HepG2 (cell line): ENCODE measurements around the gene SFTPB. TPM values are rescaled to one million over a fixed set of nuclear protein-coding genes. Genes with fewer than 3 reads are reported as not detected.
A peak's percentile ranks its signal among the peaks of the same experiment; 100 is the strongest.

Source experiments
- ARID4A ChIP-seq: sonication (generic); formaldehyde crosslinking; IDR thresholded peaks from 2 replicates; pipeline ENCODE4 v1.5.0; 2020; ENCODE audit warnings: mild to moderate bottlenecking, missing genetic modification reagents, borderline replicate concordance
- KMT2B ChIP-seq: IDR thresholded peaks from 2 replicates; pipeline ENCODE4 v1.6.1; 2016; ENCODE audit warnings: missing genetic modification reagents, missing compliant biosample characterization
- MTA1 ChIP-seq: sonication (generic); formaldehyde crosslinking; IDR thresholded peaks from 2 replicates; pipeline ENCODE4 v1.4.0; 2020; ENCODE audit warnings: missing genetic modification reagents, mild to moderate bottlenecking, borderline replicate concordance
- MYC ChIP-seq: sonication (generic); formaldehyde crosslinking; IDR thresholded peaks from 2 replicates; pipeline ENCODE4 v1.9.0; 2021; ENCODE audit warnings: missing genetic modification reagents, borderline replicate concordance
- TRIM22 ChIP-seq: fragments of 450-650 bp; IDR thresholded peaks from 2 replicates; pipeline ENCODE4 v1.6.1; 2017
- ZHX2 ChIP-seq, 2 experiments: sonication (generic) in 1 of 2; formaldehyde crosslinking in 1 of 2; IDR thresholded peaks; 2 replicates each; pipeline versions ENCODE4 v1.6.1 to v1.9.0; 2014 to 2022; ENCODE audit warnings: antibody characterized with exemption in 1 of 2, borderline replicate concordance in 1 of 2, inconsistent platforms in 1 of 2, low read depth in 1 of 2, missing genetic modification reagents in 1 of 2
- ZNF276 ChIP-seq: sonication (generic); formaldehyde crosslinking; IDR thresholded peaks from 2 replicates; pipeline ENCODE4 v1.4.0; 2020; ENCODE audit warnings: mild to moderate bottlenecking, low read depth, missing genetic modification reagents
- ZNF547 ChIP-seq: sonication (generic); formaldehyde crosslinking; IDR thresholded peaks from 2 replicates; pipeline ENCODE4 v1.5.1; 2020; ENCODE audit warnings: mild to moderate bottlenecking, missing genetic modification reagents
- ZNF577 ChIP-seq: sonication (generic); formaldehyde crosslinking; IDR thresholded peaks from 2 replicates; pipeline ENCODE4 v1.4.0; 2020; ENCODE audit warnings: mild to moderate bottlenecking, low read depth, missing genetic modification reagents, borderline replicate concordance
- ZNF639 ChIP-seq: conservative IDR thresholded peaks from 2 replicates; pipeline ENCODE4 v1.6.1; 2018; ENCODE audit warnings: missing genetic modification reagents
- ZNF7 ChIP-seq: IDR thresholded peaks from 2 replicates; pipeline ENCODE4 v1.6.1; 2016; ENCODE audit warnings: missing biosample characterization, missing genetic modification reagents
- polyA plus RNA-seq, 8 experiments: library from polyadenylated mRNA; depleted of rRNA in 3 of 8; stranded (reverse) in 7 of 8; unstranded in 1 of 8; fragments of >200 nt; fragmentation: Illumina TruSeq in 4 of 8; extraction: Trizol in 4 of 8; gene quantifications; 2 replicates each; pipeline versions ENCODE4 v1.2.1 to v1.2.3, GENCODE V29; 2011 to 2016; ENCODE audit warnings: low read depth in 4 of 8, missing spikeins in 1 of 8, mixed read lengths in 1 of 8; ENCODE audit not compliant: insufficient read depth in 1 of 8
- total RNA-seq, 5 experiments: library from RNA; depleted of rRNA; stranded (reverse); fragments of >200 nt; fragmentation: Illumina TruSeq; extraction: Trizol; gene quantifications; 2 replicates each; pipeline ENCODE4 v1.2.3, GENCODE V29; 2016; ENCODE audit warnings: low read depth in 1 of 5

The SFTPB gene
- total and polyA plus RNA-seq, 2 of the 13 experiments (the other 11 are each of a cell fraction or from before 2014, with no cell fraction given), result not detected

- TF ChIP-seq TRIM22, result no peak
- peak; percentile 69; the same call in 1 of the 2 replicates for TF ChIP-seq MYC (CRISPR knock-in tag)
- peak; percentile 76 for TF ChIP-seq ZHX2 (IDR thresholded peaks at IDR 0.05; ENCODE audit: low read depth)
- no peak for TF ChIP-seq ZHX2 (CRISPR knock-in tag; IDR thresholded peaks at IDR 0.05; ENCODE audit: borderline replicate concordance)
- TF ChIP-seq ZNF276 (CRISPR knock-in tag), result peak; percentile 90
- peak; percentile 68; the same call in 1 of the 2 replicates for TF ChIP-seq MTA1
- peak; percentile 93; the same call in 1 of the 2 replicates for TF ChIP-seq KMT2B
- no peak for TF ChIP-seq ZNF577 (CRISPR knock-in tag)
- peak; percentile 83; the same call in 1 of the 2 replicates for TF ChIP-seq ZNF639 (CRISPR knock-in tag)
- peak; percentile 94 for TF ChIP-seq ZNF547 (CRISPR knock-in tag)
- TF ChIP-seq ZNF7 (CRISPR knock-in tag), result no peak
- peak; percentile 93 for TF ChIP-seq ARID4A (CRISPR knock-in tag)
Observed at GRCh38 chr2:85611705-85612587, 56.1 kb downstream of the SFTPB start, which contains the start of gene C2orf68 (continued).
